Lower leg skin (tissue), 4 donors: ENCODE data around the gene TLE4. TPM values are rescaled to one million over a fixed set of nuclear protein-coding genes. Genes with fewer than 3 reads are reported as not detected.

Experiments
- DNase-seq, 2 donors: peaks; one replicate each; pipeline ENCODE4 v3.0.0-alpha.2; 2019; ENCODE audit warnings: low spot score in 2 of 2
- H3K4me3 ChIP-seq: fragments of 200-600 bp; sonication (generic); 2 replicates; pipeline ENCODE4 v1.5.1; 2017; ENCODE audit warnings: mild to moderate bottlenecking, low read depth; ENCODE audit not compliant: poor library complexity, severe bottlenecking
- CTCF ChIP-seq, 3 donors: fragments of 450-650 bp; IDR thresholded peaks; one replicate each; pipeline ENCODE4 v1.5.1; 2016; ENCODE audit warnings: antibody characterized with exemption in 3 of 3, mild to moderate bottlenecking in 3 of 3, moderate library complexity in 2 of 3
- POLR2A ChIP-seq, 2 donors: fragments of 450-650 bp; IDR thresholded peaks; one replicate each; pipeline ENCODE4 v1.6.1; 2016 to 2017; ENCODE audit warnings: antibody characterized with exemption in 2 of 2, mild to moderate bottlenecking in 1 of 2, moderate library complexity in 1 of 2
- WGBS, 2 donors: methylation state at CpG; one replicate each; pipeline ENCODE4 v1.1.5; 2018; 5-methylcytosine and 5-hydroxymethylcytosine counted together
- intact Hi-C: fragments of 100-400 bp; cut with DNase I; formaldehyde crosslinking; loops from one replicate; pipeline ENCODE4 v1.15.0; 2023; ENCODE audit warnings: low total_unique reads
- total RNA-seq, 4 donors: library from RNA; depleted of rRNA; stranded (reverse); fragments of >200 nt; gene quantifications; one replicate each; pipeline ENCODE4 v1.1.0, GENCODE V29; 2016

TLE4 gene
- total RNA-seq, 4 donors from 2014 or later, result 46.8 to 97.9 (median 54.1) TPM

- DNase-seq, result no peak
- no peak overlapping the region for H3K4me3 ChIP-seq
- WGBS, 2 donors, result 74 to 76% methylated on average over 3 of the region's 3 CpGs
- intact Hi-C loops, result no loop called here
- TF ChIP-seq POLR2A (IDR thresholded peaks at IDR 0.05), result no peak
Observed at GRCh38 chr9:79616971-79617370, 45.2 kb downstream of the TLE4 start.

- H3K4me3 ChIP-seq, result no peak overlapping the region
- intact Hi-C loops, result no loop called here
- peak in 1 of 2 donors; percentile 27 for DNase-seq
- TF ChIP-seq POLR2A (IDR thresholded peaks at IDR 0.05) (no peak), CTCF (IDR thresholded peaks at IDR 0.05) (no peak)
- WGBS, 2 donors, result 50 to 54% methylated on average over 4 of the region's 4 CpGs
Observed at GRCh38 chr9:79617395-79617794, 45.6 kb downstream of the TLE4 start.

DNA sequence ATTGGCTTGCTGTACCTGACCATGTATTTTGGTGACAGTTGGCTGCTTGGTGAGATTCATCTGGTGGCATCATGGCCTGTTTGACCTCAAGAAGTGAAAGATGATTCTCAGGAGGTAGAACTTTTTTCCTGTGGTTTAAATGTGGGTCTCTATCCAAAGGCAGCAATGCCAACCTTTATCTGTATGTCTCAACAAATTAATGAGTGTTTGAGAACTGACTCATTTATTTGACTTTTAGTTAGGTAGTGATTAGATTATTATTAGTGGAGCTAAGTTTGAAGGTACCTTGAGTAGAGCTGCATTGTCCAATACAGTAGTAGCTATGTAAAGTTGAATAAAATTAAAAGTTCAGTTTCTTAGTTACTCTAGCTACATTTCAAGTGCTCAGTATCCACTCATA, 48.2 kb downstream of the TLE4 start:
- DNase-seq, result no peak
- intact Hi-C loops, result no loop called here
- no peak for TF ChIP-seq POLR2A (IDR thresholded peaks at IDR 0.05)
- TF ChIP-seq CTCF (IDR thresholded peaks at IDR 0.05), result no peak
- H3K4me3 ChIP-seq, result no peak overlapping the region

GRCh38 chr9:79621916-79622575, 50.3 kb downstream of the TLE4 start:
- TF ChIP-seq POLR2A (IDR thresholded peaks at IDR 0.05) (no peak), CTCF (IDR thresholded peaks at IDR 0.05) (no peak)
- no peak overlapping the region for H3K4me3 ChIP-seq
- DNase-seq, result no peak
- intact Hi-C loops, result no loop called here

DNA sequence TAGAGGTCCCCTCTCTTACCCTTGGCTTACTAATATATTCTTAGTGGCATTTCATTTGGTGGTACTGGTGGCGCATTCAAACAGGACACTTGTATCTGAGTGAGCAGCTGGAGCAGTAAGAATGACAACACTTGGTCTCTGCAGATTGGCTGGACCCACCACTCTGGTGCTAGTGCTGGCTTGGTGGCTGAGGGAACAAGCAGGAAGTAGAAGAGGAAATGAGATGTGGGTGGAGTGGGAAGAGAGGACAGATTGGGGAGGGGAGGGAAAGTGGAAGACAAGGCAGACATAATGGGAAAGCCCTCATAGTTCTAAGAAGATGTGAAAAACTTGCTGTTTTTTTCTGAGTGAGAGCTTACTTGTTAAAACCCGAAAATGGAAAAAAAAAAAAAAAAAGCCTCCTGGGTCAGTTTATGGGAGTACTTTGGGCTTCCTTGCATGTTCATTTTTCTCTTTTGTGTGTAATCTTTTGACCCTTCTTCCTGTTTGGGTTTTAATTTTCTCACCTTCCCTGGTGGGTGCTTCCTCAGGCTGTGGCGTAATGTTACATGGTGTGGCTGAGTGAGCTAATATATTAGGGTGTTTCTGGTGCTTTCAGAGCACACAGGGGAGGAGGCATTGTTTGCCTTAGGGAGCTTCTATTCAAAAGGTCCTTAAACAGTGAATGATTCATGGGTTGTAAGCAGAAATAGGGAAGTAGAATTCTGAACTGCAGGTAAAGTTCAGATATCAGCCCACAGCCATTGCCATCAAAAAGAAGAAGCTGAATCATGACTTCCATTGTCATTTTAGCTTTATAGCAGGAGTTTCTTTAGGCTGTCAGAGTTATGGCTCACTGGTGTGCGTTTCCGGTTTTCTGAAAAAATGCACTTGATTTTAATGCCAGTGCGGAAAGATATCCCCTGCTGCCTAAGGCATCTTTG, 52.3 kb downstream of the TLE4 start:
- DNase-seq, result peak; percentile 21 to 84
- intact Hi-C loops, result no loop called here

More for the DNA sequence above, 52.3 kb downstream of the TLE4 start:
- 56 to 57% methylated on average over 6 of the region's 6 CpGs for WGBS, 2 donors
- no peak overlapping the region for H3K4me3 ChIP-seq
- no peak for TF ChIP-seq POLR2A (IDR thresholded peaks at IDR 0.05)
- no peak for TF ChIP-seq CTCF (IDR thresholded peaks at IDR 0.05)
